CD4-positive, alpha-beta T cell treated with Interleukin-10 for 1 hour (primary cell): ENCODE results near the gene AGPAT4.

Experiments
- DNase-seq: peaks from one replicate; pipeline ENCODE4 v3.0.0-alpha.2; 2020

Gene AGPAT4

GRCh38 chr6:161105408-161105807 lies 168.5 kb downstream of the AGPAT4 start:
- DNase-seq: no peak

GRCh38 chr6:161104966-161105365 lies 168.9 kb downstream of the AGPAT4 start:
- no peak for DNase-seq

- no peak for DNase-seq
Observed at GRCh38 chr6:161103475-161103874, 170.4 kb downstream of the AGPAT4 start.

- DNase-seq: no peak
Observed at GRCh38 chr6:161101517-161101916, 172.3 kb downstream of the AGPAT4 start.

- DNase-seq: no peak
Observed at GRCh38 chr6:161100072-161100471, 173.8 kb downstream of the AGPAT4 start.

GRCh38 chr6:161095916-161096315 lies 177.9 kb downstream of the AGPAT4 start:
- no peak for DNase-seq

GRCh38 chr6:161094955-161095354 lies 178.9 kb downstream of the AGPAT4 start:
- no peak for DNase-seq

- DNase-seq: no peak
Observed at GRCh38 chr6:161091972-161092701, 181.7 kb downstream of the AGPAT4 start.

GRCh38 chr6:161091151-161091550 lies 182.7 kb downstream of the AGPAT4 start:
- no peak for DNase-seq

- DNase-seq: no peak
Observed at GRCh38 chr6:161088676-161089328, 185.1 kb downstream of the AGPAT4 start.

GRCh38 chr6:161085246-161085645 lies 188.6 kb downstream of the AGPAT4 start:
- no peak for DNase-seq

GRCh38 chr6:161082215-161082614 lies 191.6 kb downstream of the AGPAT4 start:
- no peak for DNase-seq

GRCh38 chr6:161080263-161080970 lies 193.4 kb downstream of the AGPAT4 start:
- DNase-seq: peak; percentile 46
